Fibroblast of gingiva (primary cell): Measurements from ENCODE around the gene MTMR8.

ENCODE experiments used
- DNase-seq: peaks from one replicate; pipeline ENCODE4 v3.0.0-alpha.2; 2011; ENCODE audit warnings: low read depth

MTMR8 gene

DNA sequence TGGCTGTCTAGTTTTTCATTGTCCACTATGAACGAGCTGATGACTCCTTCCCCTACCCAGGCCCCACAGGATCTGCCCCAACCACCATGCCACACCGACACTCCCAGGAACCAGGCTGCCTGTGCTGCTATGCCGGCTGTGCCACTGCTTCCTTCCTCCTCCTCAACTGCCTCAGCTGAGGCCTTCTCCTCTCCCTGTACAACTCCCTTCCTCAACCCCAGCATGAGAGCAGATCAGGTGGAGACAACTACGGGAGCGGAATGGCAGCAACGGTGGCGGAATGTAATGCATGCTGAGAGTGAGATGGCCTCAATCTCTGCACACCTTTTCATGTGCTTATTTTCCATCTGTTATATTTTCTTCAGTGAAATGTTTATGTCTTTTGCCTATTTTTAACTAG is 88.5 kb downstream of the MTMR8 start:
- DNase-seq, result no peak

DNA sequence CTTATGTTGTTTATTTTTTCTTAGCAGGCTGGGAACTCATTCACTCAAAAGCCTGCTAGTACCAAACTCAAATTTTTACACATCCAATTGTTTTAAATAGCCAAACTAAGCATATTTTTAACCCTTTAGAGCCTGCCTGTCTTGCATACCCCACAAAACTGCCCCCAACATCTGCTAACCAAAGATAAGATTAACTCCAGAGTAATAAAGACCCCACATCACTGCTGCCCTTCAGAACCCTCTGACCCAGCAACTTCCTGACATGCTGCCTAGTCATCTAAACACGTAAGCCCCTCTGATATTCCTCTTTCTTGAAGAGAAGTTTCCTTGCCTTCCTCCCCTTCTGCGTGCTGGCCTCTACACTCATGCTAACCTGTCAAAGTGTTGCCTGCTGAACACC is 104.1 kb downstream of the MTMR8 start:
- DNase-seq, result no peak

DNA sequence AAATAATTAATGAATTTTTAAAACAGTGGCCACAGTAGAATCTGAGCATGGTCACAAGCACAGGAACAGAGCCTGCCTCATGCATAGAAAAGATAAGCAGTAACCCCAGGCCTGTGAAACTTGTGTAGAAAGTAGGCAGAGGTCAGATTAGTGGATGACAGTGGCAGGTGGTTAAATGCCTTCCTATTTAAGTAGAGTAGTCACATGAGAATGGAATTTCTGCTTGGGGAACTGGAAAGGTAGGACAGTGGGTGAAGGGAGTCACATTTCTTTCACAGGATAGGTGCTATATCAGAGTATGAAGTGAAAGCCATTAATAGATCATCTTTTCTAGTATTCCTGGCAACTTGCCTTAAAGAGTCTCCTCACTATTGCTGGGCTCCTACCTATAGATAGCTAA is 130.0 kb downstream of the MTMR8 start:
- no peak for DNase-seq

DNA sequence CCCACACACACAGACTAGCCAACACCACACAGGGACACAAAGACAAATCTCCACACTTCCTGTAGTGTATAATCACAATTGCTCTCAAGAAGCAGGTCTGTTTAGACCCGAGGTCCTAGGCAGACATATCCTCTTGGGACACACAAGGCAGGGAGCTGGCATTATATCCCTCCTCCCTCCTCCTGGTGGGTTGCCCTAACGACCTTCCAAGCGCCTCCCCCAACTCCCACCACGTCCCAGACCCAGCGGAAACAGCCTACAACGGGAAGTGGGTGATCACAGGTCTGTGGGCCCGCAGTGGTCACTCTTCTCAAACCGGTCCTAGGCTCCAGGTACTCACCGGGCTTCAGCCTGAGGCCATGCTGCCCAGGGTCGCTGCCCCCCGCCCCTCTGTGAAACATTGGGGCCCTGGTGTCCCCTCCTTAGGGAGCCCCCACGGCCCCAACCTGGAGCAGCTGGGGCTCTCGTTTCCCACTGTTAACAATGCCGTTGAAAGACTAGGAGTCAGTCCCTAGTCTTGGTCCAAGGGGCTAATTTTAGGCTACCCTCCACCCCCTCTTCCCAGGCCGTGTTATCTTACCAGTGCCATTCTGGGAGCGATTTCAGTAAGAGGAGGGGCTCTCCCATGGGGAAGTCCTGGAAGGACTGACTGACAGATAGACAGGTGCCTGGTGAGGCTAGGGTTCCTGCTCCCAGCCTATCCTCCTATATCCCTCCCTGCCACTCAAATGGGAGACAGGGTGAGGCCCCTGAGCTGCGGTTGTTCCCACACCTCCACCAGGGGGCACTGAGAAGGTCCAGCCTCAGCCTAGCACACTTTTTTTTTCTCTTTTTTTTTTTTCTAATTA is 164.9 kb downstream of the MTMR8 start, which contains the start of gene ASB12:
ASB12 (minus strand) TSS at position 485 of the 848 bp plus-strand sequence. CDS start 4,957 bp downstream, outside the sequence.
- DNase-seq, result no peak

DNA sequence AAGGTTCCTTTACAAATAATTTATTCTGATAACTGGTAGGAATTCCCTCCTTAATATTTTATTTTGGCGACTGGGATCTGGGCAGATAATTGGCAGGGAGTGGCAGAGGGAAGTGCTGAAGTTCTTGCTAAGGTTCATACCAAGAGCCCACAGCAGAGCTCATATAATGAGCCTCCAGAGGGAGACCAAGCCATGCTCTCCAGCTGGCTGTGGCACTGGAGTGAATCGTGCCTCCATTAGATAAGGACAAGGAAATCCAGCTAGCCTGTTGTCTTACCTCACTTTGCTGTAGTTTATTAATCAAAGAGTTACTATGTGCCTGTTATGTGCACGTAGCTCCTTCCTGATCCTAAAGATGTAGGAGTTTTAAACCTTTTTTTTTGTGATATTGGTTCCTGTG is 166.1 kb downstream of the MTMR8 start:
- DNase-seq, result no peak
